Activated CD4-positive, alpha-beta T cell treated with anti-CD3 and anti-CD28 coated beads, Interleukin-10, Interleukin-2, amounts not matched to agents 100 ng/mL and 50 ng/mL, durations not matched to agents 16 hours and 8 hours (primary cell): ENCODE results near the gene DRAM1.

Experiments
- DNase-seq: peaks from one replicate; pipeline ENCODE4 v3.0.0-alpha.2; 2020

The DRAM1 gene

DNA sequence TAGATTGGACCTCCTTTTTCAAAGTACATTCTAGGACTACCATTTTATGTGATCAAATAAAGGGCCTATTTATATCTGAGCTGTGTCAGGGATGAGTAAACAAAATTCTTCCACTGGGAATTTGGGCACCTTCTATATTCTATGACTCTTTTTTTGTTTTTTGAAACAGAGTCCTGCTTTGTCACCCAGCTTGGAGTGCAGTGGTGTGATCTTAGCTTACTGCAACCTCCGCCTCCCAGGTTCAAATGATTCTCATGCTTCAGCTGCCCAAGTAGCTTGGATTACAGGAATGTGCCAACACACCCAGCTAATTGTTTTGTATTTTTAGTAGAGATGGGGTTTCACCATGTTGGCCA lies 64.8 kb downstream of the DRAM1 start:
- DNase-seq: no peak

DNA sequence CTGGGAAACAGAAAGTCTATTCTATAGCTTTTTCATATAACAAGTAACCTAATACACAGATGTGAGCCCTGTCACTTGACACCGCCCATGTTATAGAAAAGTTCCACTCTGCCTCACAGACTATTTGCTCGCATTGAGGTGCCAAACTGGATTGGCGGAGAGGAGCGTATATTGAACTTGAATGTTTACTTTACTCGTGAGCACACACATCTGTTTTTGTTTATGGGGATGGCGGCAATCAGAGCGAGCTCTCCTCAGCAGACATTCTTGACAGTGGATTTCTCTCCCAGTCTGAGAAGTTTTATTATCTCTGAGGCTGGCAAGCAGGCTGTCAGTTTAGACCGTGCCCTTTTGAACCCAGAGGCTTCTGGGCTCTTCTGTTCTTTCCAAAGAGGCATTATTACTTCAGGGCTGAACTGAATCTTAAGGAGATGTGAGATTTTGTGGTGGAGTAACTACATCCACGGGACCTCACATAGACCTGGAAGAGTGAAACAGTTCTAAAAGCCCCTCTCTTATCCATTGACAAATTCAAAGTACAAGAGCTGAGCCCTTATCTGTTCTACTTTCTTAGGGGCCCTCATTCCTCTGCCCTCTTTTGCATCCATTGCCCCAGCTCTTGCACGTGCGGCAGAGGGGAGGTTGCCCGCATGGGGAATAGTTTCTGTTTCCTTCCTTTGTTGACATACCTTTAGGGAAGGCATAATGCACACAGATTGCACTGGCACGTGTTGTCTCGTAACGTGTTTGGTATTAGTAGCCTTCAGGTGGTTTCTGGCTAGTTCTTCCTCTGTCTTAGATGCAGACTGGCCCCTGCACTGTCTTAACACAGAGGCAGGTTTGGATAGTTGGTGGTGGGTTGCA lies 68.2 kb downstream of the DRAM1 start:
- DNase-seq: no peak

DNA sequence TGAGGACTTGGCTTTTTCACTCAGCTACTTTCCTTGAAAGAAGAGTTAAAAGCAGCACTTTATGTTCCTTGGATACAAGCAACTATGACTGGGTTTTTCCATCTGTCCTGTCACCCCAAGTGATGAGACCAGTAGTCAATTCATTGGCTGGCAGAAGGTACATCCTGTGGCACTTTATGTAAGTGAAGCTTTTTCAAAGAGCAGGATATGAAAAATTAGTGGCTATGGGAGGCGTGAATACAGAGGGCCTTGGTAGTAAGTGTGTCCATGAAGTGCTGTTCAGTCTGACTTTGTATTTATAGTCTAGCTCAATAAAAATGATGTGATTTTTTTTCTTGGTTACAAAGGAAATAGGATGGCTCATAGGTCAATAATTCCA lies 68.8 kb downstream of the DRAM1 start:
- DNase-seq: no peak

DNA sequence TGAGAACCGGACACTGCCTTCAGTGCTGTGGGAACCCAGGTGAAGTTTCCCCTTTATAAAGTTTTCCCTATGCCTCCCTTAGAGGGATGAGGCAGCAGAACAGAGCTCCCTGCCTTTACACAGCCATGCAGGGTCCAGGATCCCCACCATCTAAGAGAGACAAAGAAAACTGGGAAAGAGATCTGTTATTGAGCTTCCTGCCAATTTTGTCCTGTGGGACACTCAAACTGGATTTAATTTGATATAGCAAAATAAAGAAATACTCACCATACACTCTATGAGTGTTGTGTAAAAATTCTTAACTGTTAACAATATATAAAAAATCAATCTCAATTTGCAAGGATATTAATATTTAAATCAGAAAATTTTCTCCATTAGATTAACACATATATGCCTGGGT lies 69.9 kb downstream of the DRAM1 start:
- DNase-seq: no peak

DNA sequence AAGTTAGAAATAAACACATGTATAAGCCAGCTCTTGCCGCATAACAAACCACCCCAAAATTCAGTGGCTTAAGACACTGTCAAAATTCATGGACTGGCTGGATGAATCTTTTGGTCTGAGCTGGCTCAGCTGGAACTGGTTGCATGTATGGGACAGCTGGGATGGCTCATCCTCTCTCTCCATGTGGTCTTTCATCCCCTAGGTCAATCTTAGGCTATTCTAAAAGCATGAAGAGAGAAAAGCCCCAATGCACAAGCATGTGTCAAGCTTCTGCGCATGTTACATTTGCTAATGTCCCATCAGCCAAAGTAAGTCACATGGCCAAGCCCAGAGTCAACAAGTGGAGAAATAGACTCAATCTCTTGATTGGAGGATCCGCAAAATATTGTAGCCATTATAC lies 71.0 kb downstream of the DRAM1 start:
- no peak for DNase-seq

DNA sequence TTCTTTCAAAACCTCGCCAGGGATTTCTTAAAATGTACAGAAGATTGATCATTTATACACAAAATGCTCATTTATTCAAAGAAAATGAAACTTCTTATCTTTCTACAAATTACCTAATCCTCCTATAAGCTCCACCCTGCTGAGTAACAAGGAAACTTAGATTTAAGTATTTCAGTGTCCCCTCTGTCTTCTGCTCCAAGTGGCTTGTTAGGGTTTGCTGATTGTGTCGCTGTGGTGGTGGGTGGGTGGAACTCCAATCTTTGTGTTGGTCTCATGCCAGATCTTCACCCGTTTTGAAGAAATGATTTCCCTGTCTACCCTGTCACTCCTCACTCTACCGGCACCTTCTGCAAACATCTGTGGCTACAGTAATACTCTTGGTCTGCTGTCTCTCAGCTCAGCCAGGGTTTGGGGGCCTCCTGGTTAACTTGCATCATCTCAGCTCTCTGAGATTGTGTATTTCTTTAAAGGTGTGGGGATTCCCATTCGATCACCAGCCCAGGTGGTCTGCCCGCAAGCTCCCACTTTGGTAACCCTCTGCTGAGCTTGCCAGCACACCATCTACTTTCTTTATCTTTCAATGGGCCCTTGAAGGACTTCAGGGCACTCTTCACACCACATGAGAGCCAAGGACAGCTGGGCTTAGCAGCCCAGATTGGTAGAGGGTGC lies 73.8 kb downstream of the DRAM1 start:
- DNase-seq: peak; percentile 55

DNA sequence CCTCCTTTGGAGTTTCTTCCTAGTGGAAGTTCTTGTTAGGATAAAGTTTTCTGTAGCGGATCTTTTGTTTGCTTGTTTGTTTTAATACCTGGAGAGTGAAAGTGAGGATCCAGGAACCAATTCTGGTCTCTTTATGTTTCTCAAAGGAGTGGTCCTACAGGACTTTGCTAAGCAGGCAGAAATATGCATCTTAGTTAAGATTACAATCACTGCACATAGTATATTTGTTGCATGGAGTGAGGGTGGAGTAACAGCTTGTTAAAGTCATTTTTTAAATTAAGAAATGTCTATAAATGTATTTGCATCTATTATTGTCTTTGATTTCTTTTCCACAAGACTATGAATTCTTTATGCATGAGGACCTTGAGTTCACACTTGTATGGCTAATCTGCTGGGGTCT lies 76.7 kb downstream of the DRAM1 start:
- DNase-seq: no peak

DNA sequence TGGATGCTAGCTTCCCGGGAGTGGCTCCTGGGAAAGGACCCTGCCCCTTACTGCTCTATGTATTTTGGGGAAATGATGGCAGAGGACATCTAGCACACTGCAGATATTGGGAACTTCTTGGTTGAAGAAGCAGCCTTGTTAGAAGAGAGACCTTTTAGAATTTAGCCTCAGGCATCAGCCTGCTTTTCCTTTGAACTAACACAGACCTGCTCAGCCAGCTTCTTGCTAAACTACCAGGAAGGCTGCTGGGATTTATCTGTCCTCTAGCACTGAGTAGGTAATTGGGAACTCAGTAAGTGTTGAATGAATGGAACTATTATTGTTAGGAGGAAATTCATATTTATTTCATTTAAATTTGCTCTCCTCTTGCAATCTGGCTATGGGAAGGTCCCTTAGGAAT lies 77.3 kb downstream of the DRAM1 start:
- no peak for DNase-seq

DNA sequence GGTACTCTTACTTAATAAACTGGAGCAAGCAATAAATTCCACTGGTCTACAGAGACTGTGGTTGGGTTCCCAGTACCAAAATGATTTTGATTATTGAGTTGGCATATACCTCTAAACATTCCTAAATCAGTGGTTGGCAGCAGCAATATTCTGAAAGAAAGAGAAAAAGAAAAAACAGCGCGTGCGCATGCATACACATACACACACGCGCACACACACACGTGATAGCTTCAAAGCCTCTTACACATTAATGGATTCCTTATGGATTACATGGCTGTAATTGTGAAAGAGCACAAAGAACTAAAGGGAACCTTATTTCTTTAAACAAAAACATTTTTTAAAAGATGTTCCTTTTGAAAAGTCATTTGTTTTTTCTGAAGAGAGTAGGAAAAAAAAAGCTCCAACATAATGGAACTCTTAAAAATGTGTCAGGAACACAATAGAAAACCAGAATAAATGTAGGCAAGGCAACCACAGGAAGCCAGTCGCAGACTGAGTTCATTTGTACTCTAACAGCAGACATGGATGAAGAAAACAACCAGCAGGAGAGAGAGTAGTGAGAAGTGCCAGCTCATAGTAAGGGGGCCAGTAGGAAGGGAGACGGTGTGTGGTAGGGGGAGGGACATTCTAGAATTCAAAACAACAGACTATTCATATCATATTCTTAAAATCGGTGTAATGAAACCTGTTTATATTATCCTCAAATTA lies 80.0 kb downstream of the DRAM1 start:
- no peak for DNase-seq

DNA sequence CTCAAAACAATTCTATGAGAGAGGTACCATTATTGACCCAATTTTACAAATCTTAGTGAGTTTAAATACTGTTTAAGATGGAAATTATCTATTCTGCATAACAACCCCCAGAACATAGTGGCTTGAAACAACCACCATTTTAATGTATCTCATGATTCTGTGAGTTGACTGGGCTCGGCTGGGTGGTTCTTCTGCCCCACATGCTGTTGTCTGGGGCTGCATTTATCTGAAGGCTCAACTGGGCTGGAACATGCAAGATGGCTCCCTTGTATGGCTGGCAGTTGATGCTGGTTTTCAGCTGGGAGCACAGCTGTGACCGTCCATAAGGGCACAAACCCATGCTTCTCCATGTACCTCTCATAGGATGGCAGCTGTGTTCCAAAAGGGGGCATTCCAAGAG lies 82.2 kb downstream of the DRAM1 start:
- DNase-seq: no peak

DNA sequence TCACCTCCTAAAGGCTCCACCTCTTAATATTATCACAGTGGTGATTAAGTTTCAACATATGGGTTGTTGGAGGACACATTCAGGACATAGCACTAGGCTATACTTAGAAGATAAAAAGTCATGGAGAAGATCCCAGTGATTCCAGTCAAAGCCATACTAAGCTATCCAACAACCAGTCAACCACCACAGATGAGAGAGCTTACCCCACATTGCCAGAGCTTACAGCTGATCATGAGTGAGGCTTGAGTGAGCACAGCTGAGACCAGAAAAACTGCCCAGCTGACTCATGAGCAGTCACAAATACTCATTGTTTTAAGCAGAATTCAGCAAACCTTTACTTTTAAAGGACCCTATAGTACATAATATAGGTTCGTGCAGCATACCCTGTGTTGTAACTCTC lies 85.1 kb downstream of the DRAM1 start:
- no peak for DNase-seq

DNA sequence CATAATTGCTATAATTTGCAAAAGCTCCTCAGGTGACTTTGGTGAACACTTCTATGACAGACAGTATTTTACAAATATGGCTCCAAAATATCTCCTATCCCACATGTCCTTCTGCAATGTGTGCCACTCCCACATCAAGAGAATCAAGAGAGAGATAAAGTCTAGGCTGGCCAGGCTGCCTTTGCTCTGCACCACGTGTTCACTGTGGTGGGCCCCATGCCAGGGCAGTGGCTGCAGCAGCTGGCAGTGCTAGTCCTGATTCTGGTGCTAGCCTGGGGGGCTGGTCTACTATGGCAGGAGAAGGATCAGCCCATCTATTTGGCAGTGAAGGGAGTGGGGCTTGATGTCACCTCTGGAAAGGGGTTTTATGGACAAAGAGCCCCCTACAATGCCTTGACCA lies 86.3 kb downstream of the DRAM1 start:
- DNase-seq: no peak

DNA sequence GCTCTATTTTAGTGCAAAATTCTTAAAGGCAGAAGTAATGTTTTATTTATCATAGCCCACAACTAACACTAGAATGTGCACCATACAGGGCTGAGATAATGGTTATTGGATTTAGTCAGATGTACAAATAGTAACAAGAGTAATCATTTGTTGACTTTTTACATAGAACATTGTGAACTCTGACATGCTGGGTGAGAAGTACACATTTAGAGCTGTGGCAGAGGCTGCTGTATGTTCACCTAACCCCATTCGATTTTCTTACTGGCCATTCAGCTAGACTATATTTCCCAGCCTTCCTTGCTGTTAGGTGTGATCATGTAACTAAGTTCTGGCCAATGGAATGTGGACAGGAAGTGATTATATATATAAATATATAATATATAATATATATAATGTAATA lies 89.1 kb downstream of the DRAM1 start:
- DNase-seq: no peak

DNA sequence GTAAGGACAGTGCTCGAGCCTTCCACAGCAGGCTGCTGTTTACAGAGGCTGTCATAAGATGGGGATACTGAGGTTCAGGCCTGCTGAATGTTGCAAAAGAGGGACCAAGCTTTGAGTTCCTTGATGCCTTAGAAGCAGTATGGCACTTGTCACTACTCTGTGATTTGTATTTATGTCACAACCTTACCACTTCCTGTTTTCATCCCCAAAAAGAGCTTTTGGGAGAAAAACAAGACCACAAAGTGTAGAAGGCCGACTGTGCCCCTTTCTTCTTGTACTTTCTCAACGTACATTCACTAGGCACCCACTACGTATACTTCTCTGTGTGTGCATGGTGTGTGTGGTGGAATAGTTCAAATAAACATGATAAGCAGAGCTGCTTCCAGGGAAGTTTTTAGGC lies 90.1 kb downstream of the DRAM1 start:
- DNase-seq: peak; percentile 7

DNA sequence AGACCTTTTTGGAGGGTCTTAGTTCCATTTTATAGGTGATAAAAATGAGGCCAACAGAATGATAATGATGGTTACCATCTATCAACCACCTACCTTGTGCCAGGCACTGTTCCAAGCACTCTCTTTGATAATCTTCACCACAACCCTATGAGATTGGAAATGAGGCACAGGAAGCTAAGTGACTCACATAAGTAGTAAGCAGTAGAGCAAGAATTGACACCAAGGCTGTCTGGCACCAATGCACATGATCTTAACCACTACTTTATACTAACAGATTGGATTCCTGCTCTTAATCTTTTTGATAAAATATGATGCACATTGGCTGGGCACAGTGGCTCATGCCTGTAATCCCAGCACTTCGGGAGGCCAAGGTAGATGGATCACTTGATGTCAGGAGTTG lies 91.4 kb downstream of the DRAM1 start:
- peak; percentile 62 for DNase-seq
